HG03135 (cell line): Measurements from ENCODE around the gene RAB40B.

Source experiments
- ATAC-seq: cut with Tn5 transposase; IDR thresholded peaks from one replicate; pipeline ENCODE4 v1.9.1; 2021; ENCODE audit warnings: mild to moderate bottlenecking, moderate library complexity; ENCODE audit not compliant: unreplicated experiment

Gene RAB40B

GRCh38 chr17:82627405-82627804 lies 71.1 kb downstream of the RAB40B start:
- no peak for ATAC-seq

- ATAC-seq: no peak
These were observed 74.8 kb downstream of the RAB40B start for GRCh38 chr17:82623707-82624106.

- no peak for ATAC-seq
These were observed 78.9 kb downstream of the RAB40B start for GRCh38 chr17:82619641-82620040.

- no peak for ATAC-seq
These were observed 79.3 kb downstream of the RAB40B start for GRCh38 chr17:82619211-82619610.

- ATAC-seq: no peak
These were observed 82.3 kb downstream of the RAB40B start for GRCh38 chr17:82616021-82616711.

- ATAC-seq: no peak
These were observed 83.1 kb downstream of the RAB40B start for GRCh38 chr17:82615084-82616020.

GRCh38 chr17:82614095-82614631 lies 84.3 kb downstream of the RAB40B start:
- no peak for ATAC-seq

- ATAC-seq: no peak
These were observed 85.0 kb downstream of the RAB40B start for GRCh38 chr17:82613283-82614094.

- ATAC-seq: no peak
These were observed 87.1 kb downstream of the RAB40B start for GRCh38 chr17:82611140-82612058.

GRCh38 chr17:82609655-82610054 lies 88.8 kb downstream of the RAB40B start:
- no peak for ATAC-seq

GRCh38 chr17:82608816-82609215 lies 89.7 kb downstream of the RAB40B start:
- no peak for ATAC-seq

- ATAC-seq: no peak
These were observed 92.4 kb downstream of the RAB40B start for GRCh38 chr17:82605939-82606600.
